Ishikawa (cell line): Measurements from ENCODE around the gene COX6A2.

Experiments used
- CEBPB ChIP-seq: IDR thresholded peaks from 2 replicates; pipeline ENCODE4 v1.6.1; 2012
- EGR1 ChIP-seq: IDR thresholded peaks from 2 replicates; pipeline ENCODE4 v1.6.1; 2012
- EP300 ChIP-seq: IDR thresholded peaks from 2 replicates; pipeline ENCODE4 v1.6.1; 2012; ENCODE audit warnings: borderline replicate concordance
- FOXM1 ChIP-seq: IDR thresholded peaks from 2 replicates; pipeline ENCODE4 v1.6.1; 2012; ENCODE audit warnings: low read depth, borderline replicate concordance
- NFIC ChIP-seq: IDR thresholded peaks from 2 replicates; pipeline ENCODE4 v1.6.1; 2012
- RAD21 ChIP-seq: IDR thresholded peaks from 2 replicates; pipeline ENCODE4 v1.6.1; 2012; ENCODE audit warnings: low read depth
- TAF1 ChIP-seq: IDR thresholded peaks from 2 replicates; pipeline ENCODE4 v1.6.1; 2012; ENCODE audit warnings: low read depth, mild to moderate bottlenecking
- TCF12 ChIP-seq: IDR thresholded peaks from 2 replicates; pipeline ENCODE4 v1.6.1; 2012; ENCODE audit warnings: low read depth
- TEAD4 ChIP-seq: IDR thresholded peaks from 2 replicates; pipeline ENCODE4 v1.6.1; 2012
- YY1 ChIP-seq: IDR thresholded peaks from 2 replicates; pipeline ENCODE4 v1.6.1; 2012; ENCODE audit warnings: low read depth
- ZBTB7A ChIP-seq: IDR thresholded peaks from 2 replicates; pipeline ENCODE4 v1.6.1; 2012; ENCODE audit warnings: low read depth
- TF ChIP-seq, protein P1 (sequence below): IDR thresholded peaks from 2 replicates; pipeline ENCODE4 v1.6.1; 2012
- TF ChIP-seq, protein P2 (sequence below): IDR thresholded peaks from 2 replicates; pipeline ENCODE4 v1.6.1; 2012
- TF ChIP-seq, protein P3 (sequence below): IDR thresholded peaks from 2 replicates; pipeline ENCODE4 v1.6.1; 2012; ENCODE audit warnings: low read depth, mild to moderate bottlenecking

COX6A2 gene

DNA sequence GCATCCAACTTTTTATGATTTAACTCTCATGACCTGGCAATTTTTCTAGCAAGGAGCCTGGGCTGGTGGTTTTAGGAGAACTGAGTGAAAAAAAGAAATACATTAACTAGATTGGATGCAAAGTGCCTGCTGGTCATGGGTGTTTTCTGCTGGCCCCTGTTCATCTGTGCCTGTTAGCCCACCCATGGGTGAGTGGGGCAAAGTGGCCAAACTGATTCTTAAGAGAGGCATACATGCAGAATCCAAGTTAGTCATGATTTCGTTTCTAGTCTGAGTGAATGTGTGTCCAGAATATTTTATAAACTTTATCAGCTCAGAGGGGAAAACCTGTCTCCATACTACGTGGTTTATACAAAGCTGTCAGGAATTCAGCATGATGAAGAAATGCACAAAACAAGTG is 39.6 kb downstream of the COX6A2 start:
- no peak for TF ChIP-seq TEAD4
- TF ChIP-seq, protein P1, sequence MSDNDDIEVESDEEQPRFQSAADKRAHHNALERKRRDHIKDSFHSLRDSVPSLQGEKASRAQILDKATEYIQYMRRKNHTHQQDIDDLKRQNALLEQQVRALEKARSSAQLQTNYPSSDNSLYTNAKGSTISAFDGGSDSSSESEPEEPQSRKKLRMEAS = no peak
- TF ChIP-seq, protein P2, sequence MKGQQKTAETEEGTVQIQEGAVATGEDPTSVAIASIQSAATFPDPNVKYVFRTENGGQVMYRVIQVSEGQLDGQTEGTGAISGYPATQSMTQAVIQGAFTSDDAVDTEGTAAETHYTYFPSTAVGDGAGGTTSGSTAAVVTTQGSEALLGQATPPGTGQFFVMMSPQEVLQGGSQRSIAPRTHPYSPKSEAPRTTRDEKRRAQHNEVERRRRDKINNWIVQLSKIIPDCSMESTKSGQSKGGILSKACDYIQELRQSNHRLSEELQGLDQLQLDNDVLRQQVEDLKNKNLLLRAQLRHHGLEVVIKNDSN = no peak
- TF ChIP-seq, protein P3, sequence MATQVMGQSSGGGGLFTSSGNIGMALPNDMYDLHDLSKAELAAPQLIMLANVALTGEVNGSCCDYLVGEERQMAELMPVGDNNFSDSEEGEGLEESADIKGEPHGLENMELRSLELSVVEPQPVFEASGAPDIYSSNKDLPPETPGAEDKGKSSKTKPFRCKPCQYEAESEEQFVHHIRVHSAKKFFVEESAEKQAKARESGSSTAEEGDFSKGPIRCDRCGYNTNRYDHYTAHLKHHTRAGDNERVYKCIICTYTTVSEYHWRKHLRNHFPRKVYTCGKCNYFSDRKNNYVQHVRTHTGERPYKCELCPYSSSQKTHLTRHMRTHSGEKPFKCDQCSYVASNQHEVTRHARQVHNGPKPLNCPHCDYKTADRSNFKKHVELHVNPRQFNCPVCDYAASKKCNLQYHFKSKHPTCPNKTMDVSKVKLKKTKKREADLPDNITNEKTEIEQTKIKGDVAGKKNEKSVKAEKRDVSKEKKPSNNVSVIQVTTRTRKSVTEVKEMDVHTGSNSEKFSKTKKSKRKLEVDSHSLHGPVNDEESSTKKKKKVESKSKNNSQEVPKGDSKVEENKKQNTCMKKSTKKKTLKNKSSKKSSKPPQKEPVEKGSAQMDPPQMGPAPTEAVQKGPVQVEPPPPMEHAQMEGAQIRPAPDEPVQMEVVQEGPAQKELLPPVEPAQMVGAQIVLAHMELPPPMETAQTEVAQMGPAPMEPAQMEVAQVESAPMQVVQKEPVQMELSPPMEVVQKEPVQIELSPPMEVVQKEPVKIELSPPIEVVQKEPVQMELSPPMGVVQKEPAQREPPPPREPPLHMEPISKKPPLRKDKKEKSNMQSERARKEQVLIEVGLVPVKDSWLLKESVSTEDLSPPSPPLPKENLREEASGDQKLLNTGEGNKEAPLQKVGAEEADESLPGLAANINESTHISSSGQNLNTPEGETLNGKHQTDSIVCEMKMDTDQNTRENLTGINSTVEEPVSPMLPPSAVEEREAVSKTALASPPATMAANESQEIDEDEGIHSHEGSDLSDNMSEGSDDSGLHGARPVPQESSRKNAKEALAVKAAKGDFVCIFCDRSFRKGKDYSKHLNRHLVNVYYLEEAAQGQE = no peak
- no peak for TF ChIP-seq TAF1

DNA sequence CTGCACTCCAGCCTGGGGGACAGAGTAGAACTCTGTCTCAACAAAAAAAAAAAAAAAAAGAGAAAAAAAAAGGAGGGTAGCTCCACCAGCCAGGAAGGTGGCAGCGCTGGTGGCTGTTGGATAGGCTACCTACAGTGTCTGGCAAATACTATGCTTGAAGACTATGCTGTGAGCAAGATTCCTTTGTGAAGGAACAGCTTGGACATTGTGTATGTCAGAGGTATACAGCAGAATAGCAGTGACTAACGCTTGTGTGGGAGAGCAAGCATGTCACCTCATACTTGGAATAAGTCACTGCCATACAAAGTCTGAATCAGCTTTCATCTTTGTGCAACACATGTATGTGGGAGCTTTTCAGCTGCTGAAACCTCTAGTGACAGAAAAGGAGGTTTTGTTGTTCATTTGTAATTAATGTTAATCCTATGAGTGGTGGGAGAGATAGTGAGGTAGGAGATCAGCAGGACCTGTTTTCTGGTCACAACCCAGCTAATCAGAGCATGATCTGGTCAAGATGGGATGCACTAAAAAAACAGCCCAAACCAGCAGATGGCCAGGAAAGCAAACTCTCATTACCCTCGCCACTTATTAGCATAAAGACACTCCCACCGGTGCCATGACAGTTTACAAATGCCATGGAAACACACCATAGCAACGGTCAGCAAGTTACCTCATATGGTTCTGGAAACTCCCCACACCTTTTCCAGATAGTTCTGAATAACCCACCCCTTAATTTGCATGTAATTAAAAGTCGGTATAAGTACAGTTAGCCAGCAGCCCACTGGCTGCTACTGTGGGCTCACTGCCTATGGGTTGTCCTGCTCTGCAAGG is 41.8 kb downstream of the COX6A2 start:
- peak; percentile 68; the same call in 1 of the 2 replicates for TF ChIP-seq YY1
- TF ChIP-seq, protein P2 = no peak

DNA sequence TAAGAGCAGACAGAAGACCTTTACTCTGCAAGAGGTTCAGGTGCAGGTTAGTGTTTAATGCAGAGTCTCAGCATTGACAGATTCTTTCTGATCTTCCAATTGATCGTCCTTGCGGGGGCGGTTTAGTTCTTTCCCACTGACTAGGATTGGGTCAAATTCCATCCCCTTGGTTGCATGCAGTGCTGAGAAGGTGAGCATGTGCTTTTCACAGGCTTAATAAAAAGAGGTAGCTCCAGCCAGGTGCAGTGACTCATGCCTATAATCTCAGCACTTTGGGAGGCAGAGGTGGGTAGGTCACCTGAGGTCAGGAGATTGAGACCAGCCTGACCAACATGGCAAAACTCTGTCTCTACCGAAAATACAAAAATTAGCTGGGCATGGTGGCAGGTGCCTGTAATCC is 42.5 kb downstream of the COX6A2 start:
- TF ChIP-seq YY1 = no peak
- TF ChIP-seq, protein P1 = 0 out of 2 replicates have a peak, but pooled peaks have one; percentile 19

DNA sequence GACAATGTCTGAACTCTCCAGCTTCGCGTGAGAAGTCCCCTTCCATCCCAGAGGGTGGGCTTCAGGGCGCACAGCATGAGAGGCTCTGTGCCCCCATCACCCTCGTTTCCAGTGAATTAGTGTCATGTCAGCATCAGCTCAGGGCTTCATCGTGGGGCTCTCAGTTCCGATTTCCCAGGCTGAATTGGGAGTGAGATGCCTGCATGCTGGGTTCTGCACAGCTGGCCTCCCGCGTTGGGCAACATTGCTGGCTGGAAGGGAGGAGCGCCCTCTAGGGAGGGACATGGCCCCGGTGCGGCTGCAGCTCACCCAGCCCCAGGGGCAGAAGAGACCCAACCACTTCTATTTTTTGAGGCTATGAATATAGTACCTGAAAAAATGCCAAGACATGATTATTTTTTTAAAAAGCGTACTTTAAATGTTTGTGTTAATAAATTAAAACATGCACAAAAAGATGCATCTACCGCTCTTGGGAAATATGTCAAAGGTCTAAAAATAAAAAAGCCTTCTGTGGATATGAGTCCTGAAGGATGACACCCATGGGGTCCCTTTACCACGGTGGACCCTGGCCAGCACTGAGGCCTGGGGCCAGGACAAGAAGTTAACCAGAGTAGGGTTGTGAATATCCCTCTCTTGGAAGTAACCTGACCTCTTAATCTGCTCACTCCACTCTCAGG is 45.5 kb downstream of the COX6A2 start:
- TF ChIP-seq EGR1 = no peak
- TF ChIP-seq CEBPB = peak; percentile 63
- peak; percentile 74 for TF ChIP-seq RAD21

DNA sequence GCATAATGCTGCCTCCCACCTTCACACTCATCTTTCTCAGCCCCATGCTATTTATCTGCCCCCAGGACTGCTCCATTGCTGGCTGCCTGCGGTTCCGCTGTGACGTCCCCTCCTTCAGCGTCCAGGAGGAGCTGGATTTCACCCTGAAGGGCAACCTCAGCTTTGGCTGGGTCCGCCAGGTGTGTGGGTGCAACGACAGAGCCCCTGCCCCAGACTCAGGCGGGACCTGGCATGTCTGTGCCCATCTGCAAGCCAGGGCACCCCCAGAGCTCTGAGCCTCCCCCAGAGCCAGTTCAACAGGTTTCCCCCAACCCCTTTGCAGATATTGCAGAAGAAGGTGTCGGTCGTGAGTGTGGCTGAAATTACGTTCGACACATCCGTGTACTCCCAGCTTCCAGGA is 48.0 kb downstream of the COX6A2 start:
- TF ChIP-seq, protein P2 = no peak
- TF ChIP-seq ZBTB7A = no peak
- TF ChIP-seq TCF12 = no peak
- TF ChIP-seq TAF1 = no peak
- TF ChIP-seq NFIC = no peak
- TF ChIP-seq RAD21 = no peak
- TF ChIP-seq EGR1 = no peak
- no peak for TF ChIP-seq FOXM1
- no peak for TF ChIP-seq EP300
- no peak for TF ChIP-seq TEAD4
- no peak for TF ChIP-seq CEBPB
- TF ChIP-seq, protein P1 = no peak
